Naive thymus-derived CD4-positive, alpha-beta T cell (primary cell): ENCODE measurements around the gene AAMDC. TPM values are rescaled to one million over a fixed set of nuclear protein-coding genes. Genes with fewer than 3 reads are reported as not detected.
A peak's percentile ranks its signal among the peaks of the same experiment; 100 is the strongest.
"Not testable (repeated sequence)": the region's sequence is repeated elsewhere in the genome, so short reads cannot be mapped to it uniquely, and the experiment has no call there.

Source experiments
- ATAC-seq: fragments of 150-1000 bp; cut with Tn5 transposase; 2 replicates; pipeline ENCODE4 v1.10.0; 2021; ENCODE audit warnings: mild to moderate bottlenecking, moderate library complexity
- CTCF ChIA-PET: fragments of 350-600 bp; sonication (Branson Sonifier 250); formaldehyde crosslinking; loops from one replicate; lab custom pipeline; 2021; ENCODE audit warnings: antibody characterized with exemption; lab: Charles Lee
- POLR2A ChIA-PET: fragments of 350-600 bp; sonication (Branson Sonifier 250); formaldehyde crosslinking; loops from one replicate; lab custom pipeline; 2021; ENCODE audit warnings: antibody characterized with exemption, inconsistent platforms; lab: Charles Lee
- DNase-seq, 9 donors: peaks; one replicate each; pipeline versions ENCODE4 v3.0.0 to v3.0.0-alpha.2; 2020 to 2022; ENCODE audit warnings: mixed read lengths in 1 of 9
- H3K27ac ChIP-seq: one replicate; pipeline ENCODE4 v1.7.0; 2013; ENCODE audit warnings: mild to moderate bottlenecking, low read depth, low read length, moderate library complexity
- H3K27me3 ChIP-seq, 2 donors: one replicate each; pipeline ENCODE4 v1.7.0; 2013; ENCODE audit warnings: low read length in 2 of 2, mild to moderate bottlenecking in 2 of 2, moderate library complexity in 2 of 2; ENCODE audit not compliant: control insufficient read depth in 2 of 2, insufficient read depth in 2 of 2
- H3K36me3 ChIP-seq, 3 experiments: 1 replicate in 2 of 3; 2 replicates in 1 of 3; pipeline ENCODE4 v1.7.0; 2013; ENCODE audit warnings: low read length in 3 of 3, mild to moderate bottlenecking in 3 of 3, moderate library complexity in 1 of 3; ENCODE audit not compliant: insufficient read depth in 3 of 3, control insufficient read depth in 2 of 3
- H3K4me1 ChIP-seq, 2 donors: one replicate each; pipeline ENCODE4 v1.7.0; 2013; ENCODE audit warnings: low read length in 2 of 2, mild to moderate bottlenecking in 2 of 2, moderate library complexity in 1 of 2; ENCODE audit not compliant: control insufficient read depth in 2 of 2, insufficient read depth in 2 of 2
- H3K4me3 ChIP-seq: 2 replicates; pipeline ENCODE4 v1.7.0; 2013; ENCODE audit warnings: mild to moderate bottlenecking, low read length
- H3K9me3 ChIP-seq, 3 experiments: 1 replicate in 2 of 3; 2 replicates in 1 of 3; pipeline ENCODE4 v1.7.0; 2013; ENCODE audit warnings: low read length in 3 of 3; ENCODE audit not compliant: control insufficient read depth in 2 of 3
- H3K27ac Mint-ChIP-seq, 9 donors: one replicate each; pipeline ENCODE4 v1.8.0; 2020 to 2022; ENCODE audit warnings: mixed read lengths in 9 of 9, mild to moderate bottlenecking in 8 of 9, moderate library complexity in 5 of 9, inconsistent platforms in 2 of 9
- H3K27me3 Mint-ChIP-seq, 5 donors: one replicate each; pipeline ENCODE4 v1.8.0; 2021 to 2022; ENCODE audit warnings: mixed read lengths in 5 of 5, mild to moderate bottlenecking in 1 of 5
- H3K36me3 Mint-ChIP-seq, 5 donors: one replicate each; pipeline ENCODE4 v1.8.0; 2020 to 2022; ENCODE audit warnings: mixed read lengths in 5 of 5, mild to moderate bottlenecking in 3 of 5, inconsistent platforms in 1 of 5
- H3K4me1 Mint-ChIP-seq, 7 donors: one replicate each; pipeline ENCODE4 v1.8.0; 2020 to 2022; ENCODE audit warnings: mixed read lengths in 7 of 7, mild to moderate bottlenecking in 3 of 7, inconsistent platforms in 1 of 7
- H3K4me3 Mint-ChIP-seq, 10 donors: one replicate each; pipeline ENCODE4 v1.8.0; 2020 to 2022; ENCODE audit warnings: mild to moderate bottlenecking in 10 of 10, mixed read lengths in 10 of 10, moderate library complexity in 6 of 10, inconsistent platforms in 2 of 10
- H3K9me3 Mint-ChIP-seq, 11 donors: one replicate each; pipeline ENCODE4 v1.8.0; 2020 to 2022; ENCODE audit warnings: mixed read lengths in 11 of 11, mild to moderate bottlenecking in 4 of 11, inconsistent platforms in 1 of 11, moderate library complexity in 1 of 11
- intact Hi-C, 2 donors: fragments of 100-400 bp; cut with micrococcal nuclease; formaldehyde crosslinking; loops; one replicate each; pipeline ENCODE4 v1.15.1; 2023
- polyA plus RNA-seq, 2 donors: library from polyadenylated mRNA; unstranded; fragments of 300-500 nt; fragmentation: Illumina TruSeq; gene quantifications; one replicate each; pipeline ENCODE4 v1.2.3, GENCODE V29; 2021
- total RNA-seq, 6 experiments: library from RNA in 5 of 6; stranded (reverse) in 5 of 6; gene quantifications; 1 replicate in 5 of 6; 2 replicates in 1 of 6; pipeline ENCODE4 v1.2.3 and lab custom pipeline; 2021 to 2026

The AAMDC gene
- total and polyA plus RNA-seq, 7 experiments from 2014 or later = 5.2 to 25.5 (median 8.6) TPM

DNA sequence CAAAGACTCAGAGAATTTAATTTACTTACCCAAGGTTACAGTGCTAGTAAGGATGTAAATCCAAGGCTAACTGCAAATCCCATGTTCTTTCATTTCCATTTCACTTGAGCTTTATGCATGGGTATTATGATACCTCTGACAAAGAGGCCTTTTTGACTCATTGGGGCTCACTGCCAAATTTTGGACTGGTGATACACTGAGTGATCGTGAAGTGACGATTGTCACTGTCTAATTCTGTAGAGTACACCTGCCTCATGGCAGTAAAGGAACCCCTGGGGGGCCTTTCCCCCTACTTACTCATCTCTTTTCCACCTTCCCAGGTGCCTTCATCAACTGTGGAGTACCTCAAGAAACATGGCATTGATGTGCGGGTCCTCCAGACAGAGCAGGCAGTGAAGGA is 50.9 kb downstream of the AAMDC start:
- Mint-ChIP-seq H3K36me3 (peaks cover 0 to 53% (median 24%) of the 10 kb centered on the region in 5 donors), H3K27me3 (no peaks in the 10 kb centered on the region), H3K27ac (no peak overlapping the region), H3K4me3 (no peak overlapping the region), H3K4me1 (peaks cover 0 to 5% (median 0%) of the 10 kb centered on the region in 7 donors), H3K9me3 (no peaks in the 10 kb centered on the region)
- CTCF ChIA-PET = interaction anchor here (0.6 kb wide), 1 partner anchor 305 kb away, joined by 3 read pairs; no protein-coding TSS in a partner anchor
- ATAC-seq = no peak
- Histone ChIP-seq H3K27ac (no peak overlapping the region), H3K36me3 (peaks cover 0 to 21% (median 0%) of the 10 kb centered on the region in 3 experiments), H3K9me3 (no peaks in the 10 kb centered on the region), H3K27me3 (no peaks in the 10 kb centered on the region), H3K4me1 (no peaks in the 10 kb centered on the region), H3K4me3 (no peak overlapping the region)
- intact Hi-C loops = no loop called here
- POLR2A ChIA-PET = no interaction called here
- no peak for DNase-seq

DNA sequence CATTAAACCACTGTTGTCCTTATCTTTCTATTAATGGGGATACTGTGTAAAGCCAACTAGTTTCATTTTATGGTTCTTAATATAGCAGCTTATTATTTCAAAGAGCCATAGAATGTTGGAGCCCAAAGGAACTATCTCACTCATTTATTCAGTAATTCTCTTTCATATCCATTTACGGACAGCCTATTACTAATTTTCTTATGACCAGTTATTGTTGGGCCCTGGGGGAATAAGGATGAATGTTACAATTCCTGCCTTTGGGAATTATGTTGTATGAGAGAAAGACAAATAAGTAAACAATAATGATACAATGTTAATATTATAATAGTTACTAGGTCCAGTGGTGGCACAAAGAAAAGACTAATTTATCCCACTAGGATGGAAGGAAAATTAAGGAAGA is 52.4 kb downstream of the AAMDC start:
- no peaks in the 10 kb centered on the region for H3K9me3 Mint-ChIP-seq
- no peak overlapping the region for H3K4me3 Mint-ChIP-seq
- H3K27ac Mint-ChIP-seq = no peak overlapping the region
- H3K27ac ChIP-seq = no peak overlapping the region
- no peaks in the 10 kb centered on the region for H3K9me3 ChIP-seq
- H3K4me3 ChIP-seq = no peak overlapping the region
- H3K36me3 Mint-ChIP-seq = peaks cover 0 to 50% (median 20%) of the 10 kb centered on the region in 5 donors
- no peaks in the 10 kb centered on the region for H3K27me3 Mint-ChIP-seq
- CTCF ChIA-PET = no interaction called here
- no peak for ATAC-seq
- no peak for DNase-seq
- H3K36me3 ChIP-seq = peaks cover 0 to 31% (median 0%) of the 10 kb centered on the region in 3 experiments
- no peaks in the 10 kb centered on the region for H3K4me1 Mint-ChIP-seq
- H3K27me3 ChIP-seq = no peaks in the 10 kb centered on the region
- no peaks in the 10 kb centered on the region for H3K4me1 ChIP-seq
- POLR2A ChIA-PET = no interaction called here
- intact Hi-C loops = no loop called here

DNA sequence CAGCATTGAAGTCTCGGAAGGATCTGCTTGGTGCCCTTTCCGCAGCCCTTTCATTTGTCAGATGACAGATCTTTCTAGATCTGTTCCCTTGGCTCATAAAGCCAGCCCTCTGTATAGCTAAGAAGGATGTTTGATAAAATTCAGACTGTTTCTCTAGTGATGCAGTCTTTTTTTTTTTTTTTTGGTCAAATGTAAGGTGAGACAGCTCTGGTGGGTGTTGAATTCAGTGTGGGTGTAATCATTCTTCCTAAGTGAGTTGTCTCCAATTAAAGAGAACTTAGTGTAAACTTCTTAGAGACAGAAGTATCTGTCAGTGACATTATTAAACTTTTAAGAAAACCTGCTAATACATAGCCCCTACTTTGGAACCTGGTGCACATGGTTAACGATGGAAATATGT is 53.3 kb downstream of the AAMDC start:
- Mint-ChIP-seq H3K4me1 (peaks cover 0 to 2% (median 0%) of the 10 kb centered on the region in 7 donors), H3K4me3 (no peak overlapping the region), H3K27ac (no peak overlapping the region), H3K36me3 (peaks cover 0 to 49% (median 15%) of the 10 kb centered on the region in 5 donors), H3K27me3 (no peaks in the 10 kb centered on the region), H3K9me3 (no peaks in the 10 kb centered on the region)
- Histone ChIP-seq H3K27ac (no peak overlapping the region), H3K36me3 (peaks cover 0 to 40% (median 0%) of the 10 kb centered on the region in 3 experiments), H3K4me3 (no peak overlapping the region), H3K9me3 (no peaks in the 10 kb centered on the region), H3K27me3 (no peaks in the 10 kb centered on the region), H3K4me1 (no peaks in the 10 kb centered on the region)
- no peak for DNase-seq
- ChIA-PET CTCF (interaction anchor here (0.6 kb wide), 1 partner anchor 141 kb away, joined by 3 read pairs; no protein-coding TSS in a partner anchor), POLR2A (no interaction called here)
- intact Hi-C loops = no loop called here
- ATAC-seq = no peak

GRCh38 chr11:77876045-77876444 is 55.1 kb downstream of the AAMDC start:
- Mint-ChIP-seq H3K36me3 (peaks cover 0 to 51% (median 5%) of the 10 kb centered on the region in 5 donors), H3K27ac (peak overlapping the region in 3 of 9 donors; percentile 5 to 53 (median 39)), H3K27me3 (no peaks in the 10 kb centered on the region), H3K4me1 (peaks cover 0 to 9% (median 0%) of the 10 kb centered on the region in 7 donors), H3K9me3 (no peaks in the 10 kb centered on the region), H3K4me3 (no peak overlapping the region)
- ChIA-PET CTCF (interaction anchor here (0.7 kb wide), 1 partner anchor 209 kb away, joined by 3 read pairs; no protein-coding TSS in a partner anchor), POLR2A (no interaction called here)
- no peaks in the 10 kb centered on the region for H3K9me3 ChIP-seq
- DNase-seq (no peak), ATAC-seq (no peak)
- no peaks in the 10 kb centered on the region for H3K4me1 ChIP-seq
- intact Hi-C loops = no loop called here
- no peak overlapping the region for H3K4me3 ChIP-seq
- no peak overlapping the region for H3K27ac ChIP-seq
- peaks cover 0 to 56% (median 0%) of the 10 kb centered on the region in 3 experiments for H3K36me3 ChIP-seq
- H3K27me3 ChIP-seq = no peaks in the 10 kb centered on the region

DNA sequence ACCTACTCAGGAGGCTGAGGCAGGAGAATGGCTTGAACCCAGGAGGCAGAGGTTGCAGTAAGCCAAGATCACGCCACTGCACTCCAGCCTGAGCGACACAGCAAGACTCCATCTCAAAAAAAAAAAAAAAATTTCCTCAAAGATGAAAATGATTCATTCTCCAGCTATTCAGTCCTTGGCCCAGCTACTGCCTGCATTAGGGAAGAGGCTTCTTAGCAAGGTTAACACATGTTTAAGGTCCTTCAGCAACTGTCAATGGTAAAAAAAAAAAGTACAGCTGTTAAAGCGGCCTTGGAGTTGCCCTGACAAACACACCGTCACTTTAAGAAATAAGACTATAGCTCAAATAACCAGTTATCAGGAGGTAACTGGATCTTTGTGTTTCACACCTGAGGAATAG is 57.3 kb downstream of the AAMDC start:
- peaks cover 2 to 72% (median 4%) of the 10 kb centered on the region in 3 experiments for H3K36me3 ChIP-seq
- H3K27me3 ChIP-seq, H3K4me3 ChIP-seq, DNase-seq, H3K27ac Mint-ChIP-seq, H3K27ac ChIP-seq, H3K4me1 ChIP-seq, ATAC-seq, H3K4me1 Mint-ChIP-seq, intact Hi-C loops, H3K27me3 Mint-ChIP-seq, H3K9me3 Mint-ChIP-seq, CTCF ChIA-PET, H3K9me3 ChIP-seq, H3K4me3 Mint-ChIP-seq, POLR2A ChIA-PET: not testable (repeated sequence)
- H3K36me3 Mint-ChIP-seq = peaks cover 4 to 58% (median 5%) of the 10 kb centered on the region in 5 donors

DNA sequence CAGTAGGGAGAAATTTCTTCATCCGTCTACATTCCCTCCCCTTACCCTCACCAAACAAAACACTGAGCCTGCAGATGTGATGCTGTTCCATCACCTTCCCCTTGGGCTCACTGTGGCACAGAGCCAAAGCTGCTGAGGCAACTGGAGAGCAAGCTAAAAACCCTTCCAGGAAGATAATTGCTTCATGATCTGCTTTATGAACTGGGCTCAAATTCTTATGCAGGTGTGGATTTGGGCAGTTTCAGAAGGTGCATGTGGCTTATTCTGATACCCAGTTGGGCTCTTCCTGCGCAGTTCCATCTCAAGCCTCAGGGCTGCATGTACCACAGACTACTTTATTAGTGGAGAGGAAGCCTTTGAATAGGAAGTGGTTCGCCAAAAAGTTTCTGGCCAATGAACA is 58.3 kb downstream of the AAMDC start:
- H3K4me3 ChIP-seq = no peak overlapping the region
- ATAC-seq (no peak), DNase-seq (no peak)
- H3K27ac Mint-ChIP-seq = peak overlapping the region in 3 of 9 donors; percentile 2 to 61 (median 54)
- H3K27ac ChIP-seq = no peak overlapping the region
- H3K4me3 Mint-ChIP-seq = no peak overlapping the region
- H3K9me3 ChIP-seq = no peaks in the 10 kb centered on the region
- CTCF ChIA-PET = no interaction called here
- H3K9me3 Mint-ChIP-seq = no peaks in the 10 kb centered on the region
- H3K36me3 Mint-ChIP-seq = peaks cover 4 to 60% (median 12%) of the 10 kb centered on the region in 5 donors
- H3K27me3 Mint-ChIP-seq = no peaks in the 10 kb centered on the region
- no peaks in the 10 kb centered on the region for H3K27me3 ChIP-seq
- intact Hi-C loops = no loop called here
- no peaks in the 10 kb centered on the region for H3K4me1 ChIP-seq
- peaks cover 0 to 9% (median 0%) of the 10 kb centered on the region in 7 donors for H3K4me1 Mint-ChIP-seq
- peaks cover 4 to 81% (median 6%) of the 10 kb centered on the region in 3 experiments for H3K36me3 ChIP-seq
- POLR2A ChIA-PET = no interaction called here

DNA sequence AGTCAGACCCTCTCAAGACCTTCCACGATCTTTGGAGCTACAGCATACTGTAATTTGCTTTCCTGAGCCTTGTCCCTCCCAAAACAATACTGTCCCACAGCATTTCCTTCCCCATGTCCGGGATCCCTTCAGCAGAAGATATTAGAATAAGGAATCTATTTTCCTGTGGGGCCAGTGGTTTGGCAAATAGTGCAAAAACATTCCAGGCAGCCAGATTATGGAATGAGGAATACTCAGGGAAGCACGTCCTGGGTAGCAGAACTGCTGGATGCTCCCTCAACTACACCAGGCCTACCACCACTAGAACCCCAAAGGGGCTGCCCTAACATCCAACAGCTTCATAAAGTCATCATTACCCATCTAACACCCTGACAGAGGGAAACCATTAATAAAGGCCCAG is 61.5 kb downstream of the AAMDC start:
- H3K27me3 Mint-ChIP-seq = no peaks in the 10 kb centered on the region
- Histone ChIP-seq H3K9me3 (no peaks in the 10 kb centered on the region), H3K27ac (no peak overlapping the region), H3K36me3 (peaks cover 4 to 75% (median 6%) of the 10 kb centered on the region in 3 experiments), H3K4me3 (no peak overlapping the region), H3K4me1 (no peaks in the 10 kb centered on the region), H3K27me3 (no peaks in the 10 kb centered on the region)
- POLR2A ChIA-PET = no interaction called here
- peaks cover 4 to 61% (median 13%) of the 10 kb centered on the region in 5 donors for H3K36me3 Mint-ChIP-seq
- H3K9me3 Mint-ChIP-seq = peaks cover 0 to 1% (median 0%) of the 10 kb centered on the region in 11 donors
- DNase-seq = no peak
- peaks cover 0 to 9% (median 0%) of the 10 kb centered on the region in 7 donors for H3K4me1 Mint-ChIP-seq
- H3K27ac Mint-ChIP-seq = peak overlapping the region in 1 of 9 donors; percentile 41
- intact Hi-C loops = no loop called here
- no peak for ATAC-seq
- CTCF ChIA-PET = interaction anchor here (0.6 kb wide), 1 partner anchor 25 kb away, joined by 4 read pairs; no protein-coding TSS in a partner anchor
- no peak overlapping the region for H3K4me3 Mint-ChIP-seq
